Activated CD4-positive, alpha-beta T cell treated with anti-CD3 and anti-CD28 coated beads, Interleukin-10, Interleukin-2, amounts not matched to agents 100 ng/mL and 50 ng/mL, durations not matched to agents 16 hours and 8 hours (primary cell): ENCODE data around the gene ASPSCR1.

Experiments used
- DNase-seq: peaks from one replicate; pipeline ENCODE4 v3.0.0-alpha.2; 2020

Gene ASPSCR1

DNA sequence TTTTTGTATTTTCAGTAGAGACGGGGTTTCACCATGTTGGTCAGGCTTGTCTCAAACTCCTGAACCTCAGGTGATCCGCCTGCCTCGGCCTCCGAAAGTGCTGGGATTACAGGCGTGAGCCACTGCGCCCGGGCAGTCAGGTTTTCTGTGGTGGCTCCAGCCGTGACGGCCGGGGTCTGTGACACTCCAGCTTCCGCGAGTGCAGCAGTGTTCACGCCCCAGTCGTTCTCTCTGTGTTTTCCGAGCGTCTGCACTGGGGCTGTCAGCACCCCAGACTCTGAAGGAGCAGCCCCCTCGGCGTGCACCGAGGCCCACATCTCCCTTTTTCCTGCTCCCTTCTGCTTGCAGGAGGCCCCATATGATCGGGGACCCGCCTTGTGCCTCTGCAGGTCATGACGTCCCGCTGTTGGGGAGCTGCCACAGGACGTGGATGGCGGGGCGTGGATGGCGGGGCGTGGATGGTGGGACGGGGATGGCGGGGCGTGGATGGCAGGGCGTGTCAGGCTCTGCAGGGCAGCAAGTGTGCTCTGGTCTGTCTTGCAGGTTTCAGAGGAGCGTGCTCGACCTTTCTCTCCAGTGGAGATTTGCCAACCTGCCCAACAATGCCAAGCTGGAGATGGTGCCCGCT lies 5.7 kb downstream of the ASPSCR1 start:
- DNase-seq: no peak

- DNase-seq: no peak
These were observed 6.4 kb downstream of the ASPSCR1 start for GRCh38 chr17:81983639-81984373.

GRCh38 chr17:81984773-81985410 lies 7.5 kb downstream of the ASPSCR1 start:
- DNase-seq: no peak

DNA sequence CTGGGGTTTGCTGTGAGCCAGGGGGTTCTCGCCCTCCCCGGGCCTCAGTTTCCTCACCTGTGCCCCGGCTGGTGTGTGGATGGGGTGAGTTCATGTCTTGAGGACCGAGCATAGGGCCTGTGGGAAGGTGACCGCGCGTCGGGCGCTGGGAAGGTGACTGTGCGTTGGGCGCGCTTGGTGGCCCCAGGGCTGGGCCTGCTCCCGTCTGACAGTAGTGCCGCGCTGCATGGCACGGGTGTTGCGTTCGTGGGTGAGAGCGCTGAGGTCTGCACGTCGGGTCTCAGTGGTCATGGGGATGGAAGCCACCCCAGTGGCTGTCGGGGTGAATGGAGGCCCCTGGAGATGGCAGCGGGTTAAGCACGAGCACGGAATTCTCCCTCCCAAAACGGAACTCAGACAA lies 9.2 kb downstream of the ASPSCR1 start:
- no peak for DNase-seq

GRCh38 chr17:81987161-81987770 lies 9.8 kb downstream of the ASPSCR1 start:
- DNase-seq: no peak

DNA sequence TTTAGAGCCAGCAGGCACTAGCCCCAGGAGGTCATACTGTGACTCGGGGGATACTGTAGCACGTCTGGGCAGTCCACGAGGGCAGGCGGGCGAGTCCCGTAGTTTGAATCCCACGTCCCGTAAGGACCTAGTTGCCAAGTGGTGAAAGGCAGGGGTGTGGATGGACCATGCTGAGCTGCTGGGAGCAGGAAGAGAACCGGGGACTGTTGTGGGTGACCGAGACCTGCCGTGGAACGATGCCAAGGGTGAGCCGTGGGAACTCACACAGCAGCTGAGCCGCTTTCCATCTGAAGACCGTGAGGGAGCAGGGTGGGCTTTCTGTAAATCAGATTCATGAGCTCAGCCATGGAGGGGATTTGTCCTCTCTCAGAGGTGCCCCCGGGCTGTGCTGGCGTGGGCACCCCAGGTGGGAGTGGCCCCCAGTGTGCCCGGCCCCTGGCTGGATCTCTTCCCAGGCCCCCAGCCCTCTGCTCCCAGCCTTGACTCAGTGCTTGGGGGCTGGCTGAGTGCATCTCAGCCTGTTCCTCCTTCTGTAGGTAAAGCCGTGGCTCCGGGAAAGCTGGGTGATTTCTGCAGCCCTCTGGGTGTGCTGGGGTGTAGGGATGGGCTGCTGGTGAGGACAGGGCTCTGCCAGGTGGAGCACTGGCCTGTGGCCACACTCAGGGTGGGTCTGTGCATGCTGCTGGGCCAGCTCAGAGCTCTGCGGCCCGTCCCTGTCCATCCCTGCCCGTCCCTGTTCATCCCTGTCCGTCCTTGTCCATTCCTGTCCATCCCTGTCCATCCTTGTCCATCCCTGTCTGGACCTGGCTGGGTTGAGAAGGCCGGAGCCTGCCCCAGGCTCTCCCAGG lies 13.6 kb downstream of the ASPSCR1 start:
- no peak for DNase-seq

DNA sequence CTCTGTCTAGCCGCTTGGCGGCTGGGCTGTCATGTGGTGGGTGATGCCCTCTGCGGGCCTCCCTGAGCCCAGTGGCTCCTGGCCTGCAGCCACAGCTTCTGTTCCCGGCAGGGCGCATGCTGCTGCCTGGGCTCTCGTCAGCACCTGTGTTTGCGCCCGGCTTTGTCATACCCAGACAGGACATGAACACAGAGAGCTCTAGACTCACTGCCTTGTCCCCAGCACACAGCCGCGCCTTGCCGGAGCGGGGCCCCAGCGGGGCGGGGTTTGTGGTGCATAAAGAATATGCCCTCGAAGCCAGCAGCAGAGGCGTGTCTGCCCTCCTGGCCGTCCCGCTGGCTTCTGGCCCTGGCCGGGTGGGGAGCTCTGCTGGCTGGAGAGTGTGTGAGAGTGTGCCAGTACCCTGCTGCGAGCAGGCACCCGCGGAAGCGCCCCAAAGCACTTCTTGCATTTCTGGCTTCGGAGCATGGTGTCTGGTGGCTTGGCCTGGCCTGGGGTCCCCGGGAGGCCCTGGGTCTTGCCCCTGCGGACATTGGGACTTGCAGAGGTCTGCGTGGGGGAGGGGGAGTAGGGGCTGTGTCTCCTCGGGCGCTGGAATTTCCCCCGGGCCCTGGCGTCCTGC lies 14.4 kb downstream of the ASPSCR1 start:
- DNase-seq: no peak

GRCh38 chr17:81992306-81993102 lies 15.1 kb downstream of the ASPSCR1 start:
- no peak for DNase-seq

- no peak for DNase-seq
These were observed 16.5 kb downstream of the ASPSCR1 start for GRCh38 chr17:81993729-81994592.

GRCh38 chr17:81994593-81995462 lies 17.4 kb downstream of the ASPSCR1 start:
- no peak for DNase-seq

DNA sequence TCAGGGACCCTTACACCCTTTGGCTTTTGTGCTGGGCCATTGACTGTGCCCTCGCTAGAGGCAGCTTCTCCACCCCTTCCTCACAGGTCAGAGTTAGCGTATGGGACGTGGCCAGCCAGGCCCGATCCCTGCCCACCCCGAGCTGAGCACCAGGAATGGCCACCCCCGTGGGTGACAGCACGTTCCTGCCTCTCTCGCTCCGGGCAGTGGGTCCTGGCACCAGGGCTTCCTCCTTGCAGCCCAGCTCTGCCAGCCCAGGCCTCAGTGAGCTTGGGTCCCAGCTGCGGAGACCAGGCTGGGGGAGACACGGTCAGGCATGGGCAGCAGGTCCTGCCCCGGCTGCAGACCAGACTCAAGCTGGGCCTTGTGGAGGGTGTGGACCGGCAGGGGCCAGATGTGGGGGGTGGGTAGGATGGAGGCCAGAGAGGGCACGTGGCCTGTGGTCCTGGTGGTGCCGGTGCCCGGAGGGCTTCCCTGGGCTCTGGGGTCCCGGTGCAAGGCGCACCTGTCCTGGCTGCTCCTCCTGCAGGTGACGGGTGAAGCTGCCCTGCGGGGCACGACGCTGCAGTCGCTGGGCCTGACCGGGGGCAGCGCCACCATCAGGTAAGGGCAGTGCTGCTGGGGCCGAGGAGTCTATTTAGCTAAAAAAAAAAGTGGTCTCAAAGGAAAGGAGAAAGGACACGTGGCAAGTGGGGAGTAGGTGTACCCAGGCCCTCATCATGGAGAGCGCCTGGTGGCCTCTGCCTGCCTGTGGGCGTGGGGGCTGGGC lies 18.2 kb downstream of the ASPSCR1 start:
- no peak for DNase-seq

GRCh38 chr17:81996232-81996756 lies 18.9 kb downstream of the ASPSCR1 start:
- no peak for DNase-seq

DNA sequence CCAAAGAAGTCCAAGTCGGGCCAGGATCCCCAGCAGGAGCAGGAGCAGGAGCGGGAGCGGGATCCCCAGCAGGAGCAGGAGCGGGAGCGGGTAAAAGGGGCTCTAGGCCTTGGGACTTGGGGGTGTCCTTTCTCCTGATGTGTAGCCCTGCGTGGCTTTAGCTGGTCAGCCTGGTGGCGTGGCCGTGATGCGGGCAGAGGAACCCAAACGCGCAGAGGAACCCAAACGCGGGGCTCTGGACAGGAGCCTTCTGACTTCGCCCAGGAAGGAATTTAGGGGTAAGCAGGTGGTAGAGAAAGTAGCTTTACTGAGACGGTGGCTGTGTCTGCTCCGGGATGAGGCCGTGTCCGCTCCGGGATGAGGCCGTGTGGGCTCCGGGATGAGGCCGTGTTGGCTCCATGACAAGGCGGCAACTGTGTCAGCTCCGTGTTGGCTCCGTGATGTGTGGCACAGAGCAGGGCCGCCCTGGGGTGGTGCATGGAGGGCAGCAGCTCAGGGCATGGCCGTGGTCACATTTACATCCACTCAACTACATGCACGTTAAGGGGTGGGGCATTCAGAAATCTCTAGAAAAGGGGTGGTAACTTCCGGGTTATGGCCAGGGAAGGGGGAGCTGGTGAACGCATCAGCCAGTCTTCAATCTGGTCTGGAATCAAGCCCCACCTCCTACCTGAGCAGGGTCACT lies 19.5 kb downstream of the ASPSCR1 start:
- no peak for DNase-seq

GRCh38 chr17:81998212-81998611 lies 20.8 kb downstream of the ASPSCR1 start:
- DNase-seq: no peak

DNA sequence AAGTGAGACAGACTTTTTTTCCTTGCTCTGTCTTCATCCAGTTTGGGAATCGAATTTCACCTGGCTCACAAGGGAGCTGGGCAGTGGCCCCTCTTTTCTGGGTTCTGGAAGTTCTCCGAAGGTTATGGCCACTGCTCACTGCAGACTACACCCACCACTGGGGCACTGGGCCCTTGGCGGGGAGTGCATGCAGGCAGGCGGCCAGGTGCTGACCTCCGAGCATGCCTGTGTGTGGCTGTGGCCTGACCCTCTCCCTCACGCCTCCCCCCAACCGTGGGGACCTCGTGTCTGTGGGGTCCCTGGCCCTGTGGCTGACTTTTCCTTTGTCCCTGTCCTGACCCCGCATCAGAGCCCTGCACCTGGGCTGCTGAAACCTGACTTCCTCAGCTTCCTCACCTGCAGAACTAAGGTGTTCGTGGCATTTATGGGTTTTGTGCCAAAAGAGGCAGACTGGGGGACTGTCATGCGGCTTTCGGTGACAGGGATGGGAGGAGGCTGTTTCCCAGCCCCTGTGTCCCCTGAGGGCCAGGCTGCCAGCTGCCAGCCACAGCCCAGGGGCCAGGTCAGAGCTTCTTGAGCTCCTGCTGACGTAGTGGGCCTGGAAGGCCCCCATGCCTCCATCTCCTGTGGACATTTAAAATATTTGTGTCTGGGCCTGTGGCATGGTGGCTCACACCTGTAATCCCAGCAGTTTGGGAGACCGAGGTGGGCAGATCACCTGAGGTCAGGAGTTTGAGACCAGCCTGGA lies 21.4 kb downstream of the ASPSCR1 start:
- no peak for DNase-seq

GRCh38 chr17:81999587-81999975 lies 22.2 kb downstream of the ASPSCR1 start:
- no peak for DNase-seq
